Measurements from ENCODE around the gene ADK. TPM values are rescaled to one million over a fixed set of nuclear protein-coding genes. Genes with fewer than 3 reads are reported as not detected.
"Not testable (repeated sequence)": the region's sequence is repeated elsewhere in the genome, so short reads cannot be mapped to it uniquely, and the experiment has no call there.

Gene ADK
- total RNA-seq, 1 donor from 2014 or later: 13.1 TPM

DNA sequence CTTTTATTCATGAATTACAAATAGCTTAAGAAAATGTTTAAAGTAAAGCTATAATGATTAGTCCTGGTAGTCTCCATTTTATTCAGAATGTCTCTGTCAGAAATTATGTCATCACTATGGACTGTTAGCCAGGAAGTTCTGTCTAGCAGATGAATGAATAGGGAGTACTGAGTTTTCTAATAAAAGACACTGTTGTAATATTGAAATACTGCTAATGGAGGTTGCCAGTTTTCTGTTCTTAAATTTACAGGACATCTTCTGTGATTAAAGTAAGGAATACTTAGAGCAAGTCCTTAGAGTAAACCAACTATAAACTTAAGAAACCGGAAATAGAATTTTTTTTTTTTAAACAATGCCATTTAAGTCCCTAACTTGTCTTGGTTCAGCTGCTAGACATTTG, 309.8 kb downstream of the ADK start:
- TF ChIP-seq, protein P1, sequence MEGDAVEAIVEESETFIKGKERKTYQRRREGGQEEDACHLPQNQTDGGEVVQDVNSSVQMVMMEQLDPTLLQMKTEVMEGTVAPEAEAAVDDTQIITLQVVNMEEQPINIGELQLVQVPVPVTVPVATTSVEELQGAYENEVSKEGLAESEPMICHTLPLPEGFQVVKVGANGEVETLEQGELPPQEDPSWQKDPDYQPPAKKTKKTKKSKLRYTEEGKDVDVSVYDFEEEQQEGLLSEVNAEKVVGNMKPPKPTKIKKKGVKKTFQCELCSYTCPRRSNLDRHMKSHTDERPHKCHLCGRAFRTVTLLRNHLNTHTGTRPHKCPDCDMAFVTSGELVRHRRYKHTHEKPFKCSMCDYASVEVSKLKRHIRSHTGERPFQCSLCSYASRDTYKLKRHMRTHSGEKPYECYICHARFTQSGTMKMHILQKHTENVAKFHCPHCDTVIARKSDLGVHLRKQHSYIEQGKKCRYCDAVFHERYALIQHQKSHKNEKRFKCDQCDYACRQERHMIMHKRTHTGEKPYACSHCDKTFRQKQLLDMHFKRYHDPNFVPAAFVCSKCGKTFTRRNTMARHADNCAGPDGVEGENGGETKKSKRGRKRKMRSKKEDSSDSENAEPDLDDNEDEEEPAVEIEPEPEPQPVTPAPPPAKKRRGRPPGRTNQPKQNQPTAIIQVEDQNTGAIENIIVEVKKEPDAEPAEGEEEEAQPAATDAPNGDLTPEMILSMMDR (IDR thresholded peaks at IDR 0.05; ENCODE audit: unreplicated experiment): no peak

GRCh38 chr10:74474022-74474713, 323.1 kb downstream of the ADK start:
- no peak overlapping the region for H3K4me3 Mint-ChIP-seq (ENCODE audit: unreplicated experiment)
- no peaks in the 10 kb centered on the region for H3K27me3 Mint-ChIP-seq (ENCODE audit: unreplicated experiment)
- H3K9me3 Mint-ChIP-seq (ENCODE audit: unreplicated experiment): no peaks in the 10 kb centered on the region
- no peak overlapping the region for H3K27ac Mint-ChIP-seq (ENCODE audit: unreplicated experiment)
- TF ChIP-seq, protein P1 (IDR thresholded peaks at IDR 0.05; ENCODE audit: unreplicated experiment): no peak
- DNase-seq (ENCODE audit: low spot score): no peak
- no peaks in the 10 kb centered on the region for H3K36me3 Mint-ChIP-seq (ENCODE audit: low read depth, unreplicated experiment)
- H3K4me1 Mint-ChIP-seq (ENCODE audit: unreplicated experiment): peaks cover 2% of the 10 kb centered on the region

More for the DNA sequence above, 309.8 kb downstream of the ADK start:
- peaks cover 11% of the 10 kb centered on the region for H3K4me1 Mint-ChIP-seq (ENCODE audit: unreplicated experiment)
- no peaks in the 10 kb centered on the region for H3K36me3 Mint-ChIP-seq (ENCODE audit: low read depth, unreplicated experiment)
- DNase-seq (ENCODE audit: low spot score): no peak
- peak overlapping the region; percentile 97 for H3K27ac Mint-ChIP-seq (ENCODE audit: unreplicated experiment)
- no peaks in the 10 kb centered on the region for H3K27me3 Mint-ChIP-seq (ENCODE audit: unreplicated experiment)
- no peaks in the 10 kb centered on the region for H3K9me3 Mint-ChIP-seq (ENCODE audit: unreplicated experiment)
- no peak overlapping the region for H3K4me3 Mint-ChIP-seq (ENCODE audit: unreplicated experiment)

DNA sequence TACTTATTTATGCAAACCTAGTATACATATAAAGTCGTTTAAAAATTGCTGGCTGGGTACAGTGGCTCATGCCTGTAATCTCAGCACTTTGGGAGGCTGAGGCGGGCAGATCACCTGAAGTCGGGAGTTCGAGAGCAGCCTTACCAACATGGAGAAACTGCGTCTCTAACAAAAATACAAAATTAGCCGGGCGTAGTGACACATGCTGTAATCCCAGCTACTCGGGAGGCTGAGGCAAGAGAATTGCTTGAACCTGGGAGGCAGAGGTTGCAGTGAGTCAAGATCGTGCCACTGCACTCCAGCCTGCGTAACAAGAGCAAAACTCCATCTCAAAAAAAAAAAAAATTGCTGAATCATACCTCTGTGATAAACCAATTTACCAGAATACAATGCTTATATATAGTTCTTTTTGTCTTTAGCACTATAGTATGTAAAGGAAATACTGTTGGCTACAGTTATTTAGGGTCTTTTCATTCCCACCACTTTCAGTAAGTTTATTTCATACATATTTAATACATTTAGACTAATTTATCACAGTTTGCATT, 325.2 kb downstream of the ADK start:
- not testable (repeated sequence) for H3K4me1 Mint-ChIP-seq (ENCODE audit: unreplicated experiment); H3K9me3 Mint-ChIP-seq (ENCODE audit: unreplicated experiment); H3K4me3 Mint-ChIP-seq (ENCODE audit: unreplicated experiment); DNase-seq (ENCODE audit: low spot score); H3K36me3 Mint-ChIP-seq (ENCODE audit: low read depth, unreplicated experiment); H3K27me3 Mint-ChIP-seq (ENCODE audit: unreplicated experiment); H3K27ac Mint-ChIP-seq (ENCODE audit: unreplicated experiment)

- Mint-ChIP-seq H3K4me1 (ENCODE audit: unreplicated experiment) (no peaks in the 10 kb centered on the region), H3K36me3 (ENCODE audit: low read depth, unreplicated experiment) (peaks cover 13% of the 10 kb centered on the region), H3K4me3 (ENCODE audit: unreplicated experiment) (no peak overlapping the region), H3K27me3 (ENCODE audit: unreplicated experiment) (no peaks in the 10 kb centered on the region), H3K9me3 (ENCODE audit: unreplicated experiment) (peaks cover 13% of the 10 kb centered on the region), H3K27ac (ENCODE audit: unreplicated experiment) (no peak overlapping the region)
- no peak for DNase-seq (ENCODE audit: low spot score)
- TF ChIP-seq, protein P1 (IDR thresholded peaks at IDR 0.05; ENCODE audit: unreplicated experiment): no peak
Observed at GRCh38 chr10:74480778-74481177, 329.8 kb downstream of the ADK start.

DNA sequence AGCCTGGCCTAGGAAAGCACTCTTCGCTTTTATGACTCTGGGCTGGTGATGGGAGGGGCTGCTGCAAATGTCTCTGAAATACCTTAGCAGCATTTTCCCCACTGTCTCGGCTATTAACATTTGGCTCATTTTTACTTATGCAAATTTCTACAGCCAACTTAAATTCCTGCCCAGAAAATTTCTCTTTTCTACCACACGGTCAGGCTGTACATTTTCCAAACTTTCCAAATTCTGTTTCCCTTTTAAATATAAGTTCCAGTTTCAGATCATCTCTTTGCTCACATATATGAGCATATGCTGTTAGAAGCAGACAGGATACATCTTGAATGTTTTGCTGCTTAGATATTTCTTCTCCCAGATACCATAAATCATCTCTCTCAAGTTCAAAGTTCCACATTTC, 332.3 kb downstream of the ADK start:
- Mint-ChIP-seq H3K9me3 (ENCODE audit: unreplicated experiment) (peaks cover 13% of the 10 kb centered on the region), H3K27me3 (ENCODE audit: unreplicated experiment) (no peaks in the 10 kb centered on the region), H3K27ac (ENCODE audit: unreplicated experiment) (no peak overlapping the region), H3K36me3 (ENCODE audit: low read depth, unreplicated experiment) (peaks cover 13% of the 10 kb centered on the region), H3K4me3 (ENCODE audit: unreplicated experiment) (no peak overlapping the region), H3K4me1 (ENCODE audit: unreplicated experiment) (no peaks in the 10 kb centered on the region)
- TF ChIP-seq, protein P1 (IDR thresholded peaks at IDR 0.05; ENCODE audit: unreplicated experiment): no peak
- DNase-seq (ENCODE audit: low spot score): no peak

Data from endothelial cell (in vitro differentiated cells).